ENCODE data around the gene SLC35C1. TPM values are rescaled to one million over a fixed set of nuclear protein-coding genes. Genes with fewer than 3 reads are reported as not detected.

Gene SLC35C1
- total and polyA plus RNA-seq, 2 of the 13 experiments (the other 11 are each of a cell fraction or from before 2014, with no cell fraction given), result 2.9 to 7.0 TPM

GRCh38 chr11:45843158-45843924 lies 38.4 kb downstream of the SLC35C1 start (continued):
- TF ChIP-seq TOPORS (CRISPR knock-in tag; IDR thresholded peaks at IDR 0.05) (0 out of 2 replicates have a peak, but pooled peaks have one; percentile 25), ZNF768 (CRISPR knock-in tag; IDR thresholded peaks at IDR 0.05) (no peak), SOX13 (IDR thresholded peaks at IDR 0.05) (no peak), SOX13 (CRISPR knock-in tag; conservative IDR thresholded peaks at IDR 0.05 in 1 of 2, IDR thresholded peaks at IDR 0.05 in 1 of 2) (peak in 1 of 2 experiments; percentile 51; a peak in 2 of 4 replicates), ZKSCAN1 (IDR thresholded peaks at IDR 0.05; ENCODE audit: low read length) (no peak), ZSCAN20 (CRISPR knock-in tag; IDR thresholded peaks at IDR 0.05; ENCODE audit: borderline replicate concordance) (no peak), ZXDC (CRISPR knock-in tag; IDR thresholded peaks at IDR 0.05) (no peak), ZC3H4 (CRISPR knock-in tag; IDR thresholded peaks at IDR 0.05; ENCODE audit: borderline replicate concordance) (no peak), SMAD3 (CRISPR knock-in tag; IDR thresholded peaks at IDR 0.05) (no peak), FOXP4 (CRISPR knock-in tag; IDR thresholded peaks at IDR 0.05) (peak; percentile 50; the same call in 1 of the 2 replicates), MIXL1 (CRISPR knock-in tag; IDR thresholded peaks at IDR 0.05) (0 out of 2 replicates have a peak, but pooled peaks have one; percentile 28), HNF4A (CRISPR knock-in tag; IDR thresholded peaks at IDR 0.05) (peak; percentile 15; the same call in 1 of the 2 replicates), TARDBP (CRISPR knock-in tag; IDR thresholded peaks at IDR 0.05) (peak; percentile 39; the same call in 1 of the 2 replicates), ZNF441 (CRISPR knock-in tag; IDR thresholded peaks at IDR 0.05; ENCODE audit: borderline replicate concordance) (peak; percentile 52; the same call in 1 of the 2 replicates), MAFG (CRISPR knock-in tag; IDR thresholded peaks at IDR 0.05) (no peak), ZNF136 (CRISPR knock-in tag; IDR thresholded peaks at IDR 0.05; ENCODE audit: low read depth) (no peak), ELF3 (CRISPR knock-in tag; IDR thresholded peaks at IDR 0.05) (0 out of 2 replicates have a peak, but pooled peaks have one; percentile 28), BCL3 (CRISPR knock-in tag; IDR thresholded peaks at IDR 0.05) (peak; percentile 88), SNAPC5 (CRISPR knock-in tag; IDR thresholded peaks at IDR 0.05; ENCODE audit: borderline replicate concordance) (no peak), MLX (CRISPR knock-in tag; IDR thresholded peaks at IDR 0.05) (peak; percentile 46; the same call in 1 of the 2 replicates), FOXC1 (CRISPR knock-in tag; IDR thresholded peaks at IDR 0.05; ENCODE audit: borderline replicate concordance) (no peak), DR1 (CRISPR knock-in tag; IDR thresholded peaks at IDR 0.05) (no peak), NFYC (CRISPR knock-in tag; IDR thresholded peaks at IDR 0.05) (peak; percentile 62; the same call in 1 of the 2 replicates), REL (CRISPR knock-in tag; conservative IDR thresholded peaks at IDR 0.05) (no peak)

Measured in HepG2 (cell line).